Skeletal muscle satellite cell (primary cell): ENCODE results near the gene COL21A1.

Source experiments
- H3K27me3 ChIP-seq: 2 replicates; pipeline ENCODE4 v1.7.0; 2013; ENCODE audit warnings: low read length; ENCODE audit not compliant: control insufficient read depth, insufficient read depth
- H3K36me3 ChIP-seq: 2 replicates; pipeline ENCODE4 v1.7.0; 2013; ENCODE audit warnings: mild to moderate bottlenecking, control low read depth, low read length; ENCODE audit not compliant: insufficient read depth
- H3K4me1 ChIP-seq: 2 replicates; pipeline ENCODE4 v1.7.0; 2013; ENCODE audit warnings: low read length; ENCODE audit not compliant: control insufficient read depth, insufficient read depth
- H3K4me2 ChIP-seq: 2 replicates; pipeline ENCODE4 v1.7.0; 2013; ENCODE audit warnings: mild to moderate bottlenecking, low read length
- H3K4me3 ChIP-seq: 2 replicates; pipeline ENCODE4 v1.7.0; 2013; ENCODE audit warnings: low read length
- H3K9ac ChIP-seq: 2 replicates; pipeline ENCODE4 v1.7.0; 2013; ENCODE audit warnings: mild to moderate bottlenecking, low read depth, low read length, moderate library complexity
- H3K9me3 ChIP-seq: replicated peaks from 2 replicates; pipeline ENCODE4 v1.7.0; 2013; ENCODE audit warnings: mild to moderate bottlenecking, control low read depth, low read length

COL21A1 gene

DNA sequence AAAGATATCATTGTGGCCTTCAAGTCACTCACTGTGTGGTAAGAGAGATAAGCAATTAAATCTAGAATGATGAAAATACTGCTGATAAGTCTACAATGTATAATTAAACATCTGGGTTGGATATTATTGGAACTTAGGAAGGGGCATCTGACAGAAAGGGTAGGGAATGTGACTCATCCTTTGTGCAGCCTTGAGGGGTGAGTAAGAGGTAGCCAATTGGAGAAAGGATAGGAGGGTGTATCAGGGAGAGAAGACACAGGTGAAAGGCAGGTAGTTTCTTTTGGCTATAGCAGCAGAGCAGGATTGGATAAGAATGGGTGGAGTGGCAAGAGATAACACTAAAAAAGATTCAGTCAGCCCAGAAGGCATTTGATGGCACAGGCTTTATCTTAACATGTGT lies 182.0 kb downstream of the COL21A1 start:
- H3K4me2 ChIP-seq, result no peak overlapping the region
- no peak overlapping the region for H3K4me3 ChIP-seq
- no peaks in the 10 kb centered on the region for H3K9me3 ChIP-seq
- H3K36me3 ChIP-seq, result no peaks in the 10 kb centered on the region
- no peaks in the 10 kb centered on the region for H3K27me3 ChIP-seq
- no peak overlapping the region for H3K9ac ChIP-seq
- H3K4me1 ChIP-seq, result peaks cover 9% of the 10 kb centered on the region

DNA sequence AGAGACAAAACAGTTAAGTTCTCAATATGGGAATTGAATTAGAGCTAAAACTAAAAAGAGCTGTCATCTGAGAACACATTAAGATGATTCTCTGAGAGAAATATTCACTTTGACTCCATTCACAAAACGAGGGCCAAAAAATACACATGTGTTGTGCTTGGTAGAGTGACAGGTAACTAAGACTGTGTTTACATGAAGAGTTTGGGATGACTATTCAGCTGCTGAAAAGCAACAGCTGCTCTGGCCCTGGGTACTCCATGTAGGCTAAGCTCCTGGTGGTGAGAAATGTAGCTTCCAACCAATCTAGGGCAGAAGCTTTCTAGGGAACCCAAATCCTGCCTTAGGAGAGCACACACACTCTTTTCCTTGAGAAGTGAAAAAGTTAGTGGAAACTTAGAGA lies 184.5 kb downstream of the COL21A1 start:
- H3K4me3 ChIP-seq, result no peak overlapping the region

DNA sequence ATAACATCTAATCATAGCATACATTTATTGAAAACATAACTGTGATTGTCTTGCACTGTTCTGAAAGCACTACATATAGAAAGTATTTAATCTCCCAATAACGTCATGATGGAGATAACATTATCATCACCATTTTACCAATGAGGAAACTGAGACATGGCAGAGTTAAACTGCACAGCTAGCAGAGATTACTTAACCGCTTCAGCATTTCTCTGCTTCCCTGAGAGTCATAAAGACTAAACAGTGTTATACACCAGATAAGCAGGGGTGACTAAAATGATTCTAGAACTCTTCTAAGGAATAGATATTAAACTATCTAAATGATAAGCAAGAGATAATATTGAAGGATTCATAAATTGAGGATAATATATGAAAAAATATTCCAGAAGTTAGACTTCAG lies 188.7 kb downstream of the COL21A1 start:
- Histone ChIP-seq H3K27me3 (no peaks in the 10 kb centered on the region), H3K4me2 (no peak overlapping the region), H3K4me1 (no peaks in the 10 kb centered on the region), H3K9me3 (no peaks in the 10 kb centered on the region), H3K9ac (no peak overlapping the region), H3K36me3 (no peaks in the 10 kb centered on the region), H3K4me3 (no peak overlapping the region)

More for the DNA sequence above, 184.5 kb downstream of the COL21A1 start:
- Histone ChIP-seq H3K4me1 (peaks cover 9% of the 10 kb centered on the region), H3K36me3 (no peaks in the 10 kb centered on the region), H3K9ac (no peak overlapping the region), H3K4me2 (no peak overlapping the region), H3K9me3 (no peaks in the 10 kb centered on the region), H3K27me3 (no peaks in the 10 kb centered on the region)

DNA sequence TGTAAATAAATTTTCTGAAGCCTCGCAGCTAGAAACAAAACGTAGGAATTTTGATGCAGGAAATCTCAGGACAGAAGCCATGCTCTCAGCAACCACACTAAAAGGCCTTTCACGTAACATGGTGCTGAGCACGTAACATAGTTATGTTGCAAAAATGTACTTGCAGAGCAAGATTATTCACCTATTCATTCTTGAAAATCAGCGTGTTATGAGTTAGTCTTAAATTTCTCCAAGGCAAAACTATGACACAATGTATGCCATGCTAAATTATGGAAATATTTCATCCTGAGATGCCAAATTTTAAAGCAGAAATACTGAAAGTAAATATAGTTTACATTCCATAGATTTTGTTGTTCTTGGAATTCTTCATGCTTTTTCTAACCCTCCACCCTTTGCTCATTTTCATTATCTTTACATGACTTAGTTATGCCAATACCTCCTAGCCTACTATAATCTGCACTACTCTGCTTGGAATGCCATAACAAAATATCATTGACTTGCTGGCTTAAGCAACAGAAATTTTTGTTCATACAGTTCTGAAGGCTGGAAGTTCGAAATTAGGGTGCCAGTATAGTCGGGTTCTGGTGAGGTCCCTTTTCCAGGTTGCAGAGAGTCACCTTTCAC lies 192.2 kb downstream of the COL21A1 start:
- H3K9ac ChIP-seq, result no peak overlapping the region
- H3K4me3 ChIP-seq, result no peak overlapping the region
- H3K4me2 ChIP-seq, result no peak overlapping the region
- H3K9me3 ChIP-seq, result no peaks in the 10 kb centered on the region
- H3K36me3 ChIP-seq, result no peaks in the 10 kb centered on the region
- no peaks in the 10 kb centered on the region for H3K27me3 ChIP-seq
- H3K4me1 ChIP-seq, result peaks cover 9% of the 10 kb centered on the region

DNA sequence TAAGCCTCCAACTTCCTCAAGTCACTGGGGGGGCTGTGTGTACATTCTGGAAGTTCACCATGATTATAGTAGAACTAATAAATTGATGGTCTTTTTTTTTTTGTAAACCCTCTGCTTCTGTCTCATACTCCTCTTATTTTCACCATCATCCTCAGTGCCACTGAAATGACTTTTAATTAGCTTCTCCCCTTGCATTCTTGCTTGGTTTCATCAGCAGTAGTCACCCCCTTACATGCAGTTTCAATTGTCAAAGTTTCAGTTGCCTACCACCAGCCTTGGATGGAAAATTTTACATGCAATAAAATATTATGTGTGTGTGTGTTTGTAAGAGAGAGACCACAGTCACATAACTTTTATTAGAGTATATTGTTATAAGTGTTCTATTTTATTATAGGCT lies 196.2 kb downstream of the COL21A1 start:
- H3K9ac ChIP-seq, result no peak overlapping the region
- H3K4me2 ChIP-seq, result no peak overlapping the region
- H3K4me3 ChIP-seq, result no peak overlapping the region
- H3K27me3 ChIP-seq, result no peaks in the 10 kb centered on the region
- H3K36me3 ChIP-seq, result no peaks in the 10 kb centered on the region
- H3K4me1 ChIP-seq, result peaks cover 45% of the 10 kb centered on the region
- H3K9me3 ChIP-seq, result no peaks in the 10 kb centered on the region

DNA sequence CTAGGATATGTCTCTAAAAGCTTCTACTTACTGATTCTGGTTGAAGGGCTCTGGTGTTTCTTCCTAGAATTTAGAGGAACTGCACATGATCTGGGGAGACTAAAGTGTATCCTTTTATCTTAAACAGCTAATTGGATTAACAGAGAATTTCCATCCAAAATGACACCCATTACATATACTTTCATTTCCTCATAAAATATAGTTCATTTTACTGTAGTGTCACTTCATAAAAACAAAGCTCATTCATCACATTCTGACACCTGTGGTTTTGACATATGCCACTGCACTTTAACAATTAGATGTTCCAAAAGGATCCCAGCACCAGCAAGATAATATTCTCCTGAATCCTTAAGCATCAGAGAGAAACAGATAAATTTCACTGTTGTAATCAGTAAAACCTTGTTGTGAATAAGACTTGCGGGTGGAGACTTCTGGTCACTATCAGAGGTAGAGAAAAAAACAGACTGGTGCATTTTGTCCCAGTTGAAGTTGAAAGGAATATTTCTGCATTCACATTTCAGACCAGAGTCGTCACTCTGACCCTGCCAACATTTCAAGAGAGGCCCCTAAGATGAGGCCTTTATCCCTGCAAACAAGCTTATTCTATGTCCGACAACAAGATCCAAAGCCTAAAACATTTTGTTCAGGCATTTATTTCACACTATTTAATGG lies 196.7 kb downstream of the COL21A1 start:
- H3K36me3 ChIP-seq, result no peaks in the 10 kb centered on the region
- no peak overlapping the region for H3K4me2 ChIP-seq
- H3K27me3 ChIP-seq, result no peaks in the 10 kb centered on the region
- peaks cover 50% of the 10 kb centered on the region for H3K4me1 ChIP-seq
- H3K9me3 ChIP-seq, result no peaks in the 10 kb centered on the region
- no peak overlapping the region for H3K4me3 ChIP-seq
- no peak overlapping the region for H3K9ac ChIP-seq

DNA sequence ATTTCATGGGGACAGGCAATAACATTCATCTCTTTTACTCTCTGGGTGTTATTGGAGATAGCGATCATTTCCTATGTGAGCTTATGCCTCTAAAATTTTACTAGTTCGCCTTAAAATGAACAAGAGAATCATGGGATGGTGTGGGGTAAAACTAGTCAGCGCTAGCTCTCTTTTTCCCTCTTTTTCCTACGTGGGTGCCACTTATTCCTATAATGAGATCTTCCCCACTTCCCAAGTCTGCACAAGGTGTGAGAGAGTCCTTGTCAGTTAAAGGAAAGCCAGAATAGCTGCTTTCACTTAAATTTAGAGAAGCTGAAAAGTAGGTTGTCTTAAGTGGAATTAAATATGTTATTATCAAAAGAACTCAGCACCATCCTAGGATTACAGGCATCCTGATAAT lies 198.8 kb downstream of the COL21A1 start:
- no peak overlapping the region for H3K9ac ChIP-seq
- peak overlapping the region; percentile 64 for H3K4me2 ChIP-seq
- no peaks in the 10 kb centered on the region for H3K27me3 ChIP-seq
- no peaks in the 10 kb centered on the region for H3K9me3 ChIP-seq
- H3K4me3 ChIP-seq, result no peak overlapping the region
- no peaks in the 10 kb centered on the region for H3K36me3 ChIP-seq
- H3K4me1 ChIP-seq, result peaks cover 54% of the 10 kb centered on the region

DNA sequence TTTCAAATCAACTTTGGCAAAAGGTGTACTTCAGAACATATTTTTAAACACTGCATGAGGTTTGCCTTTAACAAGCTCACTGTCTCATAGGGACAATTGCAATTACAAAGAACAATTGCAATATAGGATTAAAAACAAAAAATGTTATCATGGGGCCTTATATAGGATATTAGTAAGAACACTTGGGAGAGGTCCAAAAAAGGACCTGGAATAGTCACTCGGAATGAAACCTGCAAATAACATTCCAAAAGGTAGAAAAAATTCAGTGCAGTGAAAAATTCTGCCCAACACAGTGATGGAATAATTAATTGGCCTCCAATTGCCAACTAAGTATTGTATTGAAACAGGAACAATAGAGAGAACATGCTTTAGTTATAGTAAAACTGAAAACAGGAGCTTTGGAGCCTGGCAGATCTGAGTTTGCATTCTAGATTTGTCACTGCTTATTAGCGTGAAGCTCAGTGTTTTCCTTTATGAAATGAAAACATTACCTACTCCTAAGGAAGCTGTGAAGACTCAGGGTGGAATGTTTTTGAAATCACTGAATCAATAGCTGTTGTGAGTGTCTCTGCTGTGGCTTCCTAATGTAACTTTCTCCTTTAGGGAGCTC lies 199.3 kb downstream of the COL21A1 start:
- no peaks in the 10 kb centered on the region for H3K27me3 ChIP-seq
- H3K4me3 ChIP-seq, result no peak overlapping the region
- H3K4me1 ChIP-seq, result peaks cover 55% of the 10 kb centered on the region
- peak overlapping the region; percentile 64 for H3K4me2 ChIP-seq
- peak overlapping the region; percentile 12 for H3K9ac ChIP-seq
- H3K36me3 ChIP-seq, result no peaks in the 10 kb centered on the region
- H3K9me3 ChIP-seq, result no peaks in the 10 kb centered on the region

DNA sequence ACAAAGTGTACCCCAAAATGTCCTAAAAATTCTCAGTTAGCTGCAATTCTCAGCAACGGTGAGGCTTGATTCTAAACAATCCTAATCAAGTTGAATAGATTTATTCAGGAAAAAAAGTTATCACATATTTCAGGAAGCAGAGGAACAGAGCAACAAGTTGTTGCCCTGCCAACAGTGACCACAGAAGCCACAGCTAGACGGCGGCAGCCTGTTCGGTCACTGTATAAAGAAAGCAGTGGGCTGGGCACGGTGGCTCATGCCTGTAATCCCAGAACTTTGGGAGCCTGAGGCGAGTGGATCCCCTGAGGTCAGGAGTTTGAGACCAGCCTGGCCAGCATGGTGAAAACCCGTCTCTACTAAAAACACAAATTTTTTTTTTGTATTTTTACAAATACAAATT lies 200.8 kb downstream of the COL21A1 start:
- Histone ChIP-seq H3K4me1 (peaks cover 55% of the 10 kb centered on the region), H3K9me3 (no peaks in the 10 kb centered on the region), H3K9ac (no peak overlapping the region), H3K4me2 (peak overlapping the region; percentile 29), H3K4me3 (no peak overlapping the region), H3K27me3 (no peaks in the 10 kb centered on the region), H3K36me3 (no peaks in the 10 kb centered on the region)

DNA sequence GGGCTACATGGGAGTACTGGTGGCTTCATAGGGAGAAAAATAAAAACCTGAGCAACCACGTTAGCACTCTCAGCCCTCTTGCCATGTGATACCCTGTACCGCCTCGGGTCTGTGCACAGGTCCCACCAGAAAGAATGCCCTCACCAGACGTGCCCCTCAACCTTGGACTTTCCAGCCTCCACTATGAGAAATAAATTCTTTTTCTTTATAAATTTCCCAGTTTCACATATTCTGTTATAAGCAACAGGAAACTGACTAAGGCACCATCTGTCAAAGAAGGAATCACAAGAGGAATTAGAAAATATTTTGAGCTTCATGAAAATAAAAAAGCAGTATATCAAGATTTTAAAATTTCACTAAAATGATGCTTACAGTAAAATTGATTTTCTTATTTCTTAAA lies 203.6 kb downstream of the COL21A1 start:
- H3K4me3 ChIP-seq, result no peak overlapping the region
- no peak overlapping the region for H3K9ac ChIP-seq
- no peaks in the 10 kb centered on the region for H3K9me3 ChIP-seq
- H3K4me1 ChIP-seq, result peaks cover 58% of the 10 kb centered on the region
- no peak overlapping the region for H3K4me2 ChIP-seq
- no peaks in the 10 kb centered on the region for H3K27me3 ChIP-seq
- no peaks in the 10 kb centered on the region for H3K36me3 ChIP-seq

DNA sequence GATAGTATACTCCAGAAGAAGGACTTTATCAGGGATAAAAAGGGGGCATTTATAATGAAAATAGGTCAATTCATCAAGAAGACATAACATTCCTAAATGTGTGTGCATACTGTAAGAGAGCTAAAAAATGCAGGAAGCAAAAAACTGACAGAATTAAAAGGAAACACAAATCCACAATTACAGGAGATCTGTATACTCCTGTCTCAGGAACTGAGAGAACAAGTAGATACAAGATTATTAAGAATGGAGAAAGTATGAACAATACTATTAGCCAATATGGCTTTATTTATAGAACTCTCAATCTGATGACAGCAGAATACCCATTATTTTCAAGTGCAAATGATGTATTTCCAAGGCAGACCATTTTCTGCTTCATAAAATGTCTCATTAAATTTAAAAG lies 204.3 kb downstream of the COL21A1 start:
- Histone ChIP-seq H3K27me3 (no peaks in the 10 kb centered on the region), H3K9me3 (no peaks in the 10 kb centered on the region), H3K4me3 (no peak overlapping the region), H3K36me3 (no peaks in the 10 kb centered on the region), H3K9ac (no peak overlapping the region), H3K4me1 (peaks cover 52% of the 10 kb centered on the region), H3K4me2 (no peak overlapping the region)

DNA sequence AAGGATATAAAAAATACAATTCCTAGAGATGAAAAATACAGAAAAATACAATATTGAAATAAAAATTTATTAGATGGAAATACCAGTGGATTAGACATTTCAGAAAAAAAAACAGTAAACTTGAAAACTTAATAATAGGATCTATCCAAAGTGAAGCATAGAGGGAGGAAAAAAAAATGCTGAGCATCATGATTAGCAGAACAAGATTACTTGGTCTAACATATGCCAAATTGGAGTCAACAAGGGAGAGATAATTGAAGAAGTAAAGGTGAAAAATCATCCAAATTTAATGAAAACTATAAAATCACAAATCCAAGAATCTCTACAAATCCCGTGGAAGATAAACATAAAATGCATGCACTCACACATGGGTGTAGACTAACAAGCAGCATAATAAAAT lies 205.8 kb downstream of the COL21A1 start:
- Histone ChIP-seq H3K9ac (peak overlapping the region; percentile 9), H3K9me3 (no peaks in the 10 kb centered on the region), H3K4me1 (peaks cover 39% of the 10 kb centered on the region), H3K27me3 (no peaks in the 10 kb centered on the region), H3K4me3 (no peak overlapping the region), H3K4me2 (no peak overlapping the region), H3K36me3 (no peaks in the 10 kb centered on the region)
